22Rv1 (cell line): Measurements from ENCODE around the gene DTNA.
"Not testable (repeated sequence)": the region's sequence is repeated elsewhere in the genome, so short reads cannot be mapped to it uniquely, and the experiment has no call there.

Experiments used
- H3K27ac ChIP-seq: fragments of 450-650 bp; 2 replicates; pipeline ENCODE4 v1.5.1; 2017
- CTCF ChIP-seq: fragments of 450-650 bp; IDR thresholded peaks from 2 replicates; pipeline ENCODE4 v1.5.1; 2017; ENCODE audit warnings: mild to moderate bottlenecking
- ZFX ChIP-seq: fragments of 450-650 bp; IDR thresholded peaks from 2 replicates; pipeline ENCODE4 v1.6.1; 2017; ENCODE audit warnings: antibody characterized with exemption, borderline replicate concordance

DTNA gene

GRCh38 chr18:34913837-34914661 lies 204.0 kb downstream of the DTNA start:
- H3K27ac ChIP-seq = no peak overlapping the region
- TF ChIP-seq CTCF (no peak), ZFX (no peak)

GRCh38 chr18:34915046-34915445 lies 204.9 kb downstream of the DTNA start:
- no peak for TF ChIP-seq ZFX
- no peak for TF ChIP-seq CTCF
- H3K27ac ChIP-seq = no peak overlapping the region

- H3K27ac ChIP-seq = not testable (repeated sequence)
Observed at GRCh38 chr18:34916539-34916938, 206.4 kb downstream of the DTNA start.

GRCh38 chr18:34918856-34919255 lies 208.8 kb downstream of the DTNA start:
- TF ChIP-seq ZFX (no peak), CTCF (no peak)
- no peak overlapping the region for H3K27ac ChIP-seq

- no peak overlapping the region for H3K27ac ChIP-seq
- no peak for TF ChIP-seq ZFX
- no peak for TF ChIP-seq CTCF
Observed at GRCh38 chr18:34921226-34921625, 211.1 kb downstream of the DTNA start.

- TF ChIP-seq ZFX (no peak), CTCF (no peak)
- no peak overlapping the region for H3K27ac ChIP-seq
Observed at GRCh38 chr18:34921811-34922385, 211.8 kb downstream of the DTNA start.

- H3K27ac ChIP-seq = not testable (repeated sequence)
Observed at GRCh38 chr18:34922594-34922993, 212.5 kb downstream of the DTNA start.

GRCh38 chr18:34923911-34924310 lies 213.8 kb downstream of the DTNA start:
- H3K27ac ChIP-seq = no peak overlapping the region
- TF ChIP-seq ZFX (no peak), CTCF (no peak)
